Neutrophil (primary cell): ENCODE results near the gene BTRC.

Experiments used
- H3K27ac ChIP-seq: fragments of 200-600 bp; sonication (generic); 2 replicates; pipeline ENCODE4 v1.5.1; 2016; ENCODE audit warnings: mild to moderate bottlenecking, moderate library complexity
- H3K27me3 ChIP-seq: fragments of 200-600 bp; sonication (generic); 2 replicates; pipeline ENCODE4 v1.6.0; 2016; ENCODE audit warnings: mild to moderate bottlenecking
- H3K36me3 ChIP-seq: fragments of 200-600 bp; sonication (generic); 2 replicates; pipeline ENCODE4 v1.5.1; 2017
- H3K4me1 ChIP-seq, 2 experiments: fragments of 200-600 bp in 1 of 2; sonication (generic) in 1 of 2; 1 replicate in 1 of 2; 2 replicates in 1 of 2; pipeline versions ENCODE4 v1.5.1 to v1.6.1; 2013 to 2016; ENCODE audit warnings: low read depth in 1 of 2, low read length in 1 of 2, mild to moderate bottlenecking in 1 of 2, moderate library complexity in 1 of 2; ENCODE audit not compliant: control insufficient read depth in 1 of 2, insufficient read depth in 1 of 2
- H3K4me3 ChIP-seq, 2 experiments: fragments of 200-600 bp in 1 of 2; sonication (generic) in 1 of 2; 1 replicate in 1 of 2; 2 replicates in 1 of 2; pipeline ENCODE4 v1.5.1; 2013 to 2016; ENCODE audit warnings: low read depth in 1 of 2, low read length in 1 of 2, mild to moderate bottlenecking in 1 of 2, moderate library complexity in 1 of 2
- H3K9me3 ChIP-seq: fragments of 200-600 bp; sonication (generic); 2 replicates; pipeline ENCODE4 v1.5.1; 2016
- TF ChIP-seq, protein P1 (sequence below): fragments of 200-600 bp; sonication (generic); IDR thresholded peaks from 2 replicates; pipeline ENCODE4 v1.5.1; 2016; ENCODE audit warnings: antibody characterized with exemption

BTRC gene

GRCh38 chr10:101485681-101486554 is 132.0 kb downstream of the BTRC start:
- TF ChIP-seq, protein P1, sequence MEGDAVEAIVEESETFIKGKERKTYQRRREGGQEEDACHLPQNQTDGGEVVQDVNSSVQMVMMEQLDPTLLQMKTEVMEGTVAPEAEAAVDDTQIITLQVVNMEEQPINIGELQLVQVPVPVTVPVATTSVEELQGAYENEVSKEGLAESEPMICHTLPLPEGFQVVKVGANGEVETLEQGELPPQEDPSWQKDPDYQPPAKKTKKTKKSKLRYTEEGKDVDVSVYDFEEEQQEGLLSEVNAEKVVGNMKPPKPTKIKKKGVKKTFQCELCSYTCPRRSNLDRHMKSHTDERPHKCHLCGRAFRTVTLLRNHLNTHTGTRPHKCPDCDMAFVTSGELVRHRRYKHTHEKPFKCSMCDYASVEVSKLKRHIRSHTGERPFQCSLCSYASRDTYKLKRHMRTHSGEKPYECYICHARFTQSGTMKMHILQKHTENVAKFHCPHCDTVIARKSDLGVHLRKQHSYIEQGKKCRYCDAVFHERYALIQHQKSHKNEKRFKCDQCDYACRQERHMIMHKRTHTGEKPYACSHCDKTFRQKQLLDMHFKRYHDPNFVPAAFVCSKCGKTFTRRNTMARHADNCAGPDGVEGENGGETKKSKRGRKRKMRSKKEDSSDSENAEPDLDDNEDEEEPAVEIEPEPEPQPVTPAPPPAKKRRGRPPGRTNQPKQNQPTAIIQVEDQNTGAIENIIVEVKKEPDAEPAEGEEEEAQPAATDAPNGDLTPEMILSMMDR = no peak
- peaks cover 24 to 29% of the 10 kb centered on the region in 2 experiments for H3K4me1 ChIP-seq
- H3K36me3 ChIP-seq = no peaks in the 10 kb centered on the region
- peak overlapping the region; percentile 10 for H3K27ac ChIP-seq
- no peaks in the 10 kb centered on the region for H3K9me3 ChIP-seq
- H3K27me3 ChIP-seq = no peaks in the 10 kb centered on the region
- H3K4me3 ChIP-seq = no peak overlapping the region

DNA sequence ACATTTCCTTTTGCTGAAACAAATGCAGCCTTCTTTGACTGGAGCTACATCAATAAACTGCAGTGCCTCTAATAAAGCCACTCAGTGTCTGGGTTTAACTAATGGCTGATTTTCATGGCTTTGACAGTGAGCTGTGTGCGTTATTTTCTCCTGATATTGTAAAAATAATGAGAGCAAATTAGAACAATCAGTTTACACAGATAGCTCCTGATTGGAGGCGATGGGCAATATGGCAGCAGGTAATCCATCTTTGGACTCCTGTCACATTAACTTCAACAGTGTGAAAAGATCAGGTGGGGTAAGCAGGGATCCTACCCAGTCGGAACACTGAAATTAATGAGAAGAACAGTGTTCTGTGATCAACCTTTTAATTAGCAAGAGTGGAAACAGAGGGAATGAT is 133.4 kb downstream of the BTRC start:
- Histone ChIP-seq H3K36me3 (no peaks in the 10 kb centered on the region), H3K9me3 (no peaks in the 10 kb centered on the region), H3K4me1 (peaks cover 24 to 29% of the 10 kb centered on the region in 2 experiments), H3K27ac (no peak overlapping the region), H3K4me3 (no peak overlapping the region), H3K27me3 (no peaks in the 10 kb centered on the region)
- TF ChIP-seq, protein P1 = no peak

- H3K4me1 ChIP-seq = peaks cover 24 to 29% of the 10 kb centered on the region in 2 experiments
- H3K27ac ChIP-seq = no peak overlapping the region
- H3K27me3 ChIP-seq = no peaks in the 10 kb centered on the region
- H3K9me3 ChIP-seq = no peaks in the 10 kb centered on the region
- TF ChIP-seq, protein P1 = no peak
- no peaks in the 10 kb centered on the region for H3K36me3 ChIP-seq
- H3K4me3 ChIP-seq = no peak overlapping the region
These were observed 135.4 kb downstream of the BTRC start for GRCh38 chr10:101489355-101489754.

DNA sequence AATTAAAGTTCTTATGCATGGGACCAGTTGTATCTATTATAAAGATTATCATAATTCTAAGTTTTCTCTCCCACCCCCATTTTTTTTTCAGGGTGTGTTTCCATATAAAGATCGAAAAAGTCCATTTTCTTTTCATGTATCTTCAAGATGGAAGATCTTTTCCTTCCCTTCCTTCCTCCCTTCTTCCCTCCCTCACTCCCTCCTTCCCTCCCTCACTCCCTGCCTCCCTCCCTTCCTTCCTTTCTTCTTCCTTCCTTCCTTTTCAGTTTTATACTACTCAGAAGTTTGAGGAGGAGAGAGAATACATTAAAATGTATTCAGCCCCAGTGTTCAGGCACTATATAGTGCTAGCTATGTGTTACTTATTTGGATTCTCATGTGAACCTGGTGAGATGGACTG is 136.1 kb downstream of the BTRC start:
- TF ChIP-seq, protein P1 = no peak

GRCh38 chr10:101492205-101492604 is 138.2 kb downstream of the BTRC start:
- no peaks in the 10 kb centered on the region for H3K36me3 ChIP-seq
- H3K27ac ChIP-seq = no peak overlapping the region
- H3K4me3 ChIP-seq = no peak overlapping the region
- no peaks in the 10 kb centered on the region for H3K27me3 ChIP-seq
- no peaks in the 10 kb centered on the region for H3K9me3 ChIP-seq
- TF ChIP-seq, protein P1 = no peak
- H3K4me1 ChIP-seq = peaks cover 8 to 11% of the 10 kb centered on the region in 2 experiments

More for the DNA sequence above, 136.1 kb downstream of the BTRC start:
- Histone ChIP-seq H3K36me3 (no peaks in the 10 kb centered on the region), H3K9me3 (no peaks in the 10 kb centered on the region), H3K4me1 (peaks cover 24 to 29% of the 10 kb centered on the region in 2 experiments), H3K4me3 (no peak overlapping the region), H3K27me3 (no peaks in the 10 kb centered on the region), H3K27ac (no peak overlapping the region)
